ENCODE results near the gene SPATA16. TPM values are rescaled to one million over a fixed set of nuclear protein-coding genes. Genes with fewer than 3 reads are reported as not detected.

Gene SPATA16
- total RNA-seq, 2 donors from 2014 or later: not detected

- Mint-ChIP-seq H3K27ac (no peak overlapping the region), H3K36me3 (no peaks in the 10 kb centered on the region), H3K27me3 (no peaks in the 10 kb centered on the region), H3K4me3 (no peak overlapping the region), H3K9me3 (peaks cover 2% of the 10 kb centered on the region), H3K4me1 (ENCODE audit: low read depth in 2 of 2) (no peaks in the 10 kb centered on the region)
- DNase-seq (ENCODE audit: low spot score) (no peak), ATAC-seq (no peak)
Measured at GRCh38 chr3:173008978-173009377, 132.1 kb downstream of the SPATA16 start.

GRCh38 chr3:173007079-173007723 is 133.8 kb downstream of the SPATA16 start:
- ATAC-seq: no peak
- no peak for DNase-seq (ENCODE audit: low spot score)
- Mint-ChIP-seq H3K36me3 (no peaks in the 10 kb centered on the region), H3K4me3 (no peak overlapping the region), H3K4me1 (ENCODE audit: low read depth in 2 of 2) (no peaks in the 10 kb centered on the region), H3K27me3 (no peaks in the 10 kb centered on the region), H3K27ac (no peak overlapping the region), H3K9me3 (peaks cover 2% of the 10 kb centered on the region)

DNA sequence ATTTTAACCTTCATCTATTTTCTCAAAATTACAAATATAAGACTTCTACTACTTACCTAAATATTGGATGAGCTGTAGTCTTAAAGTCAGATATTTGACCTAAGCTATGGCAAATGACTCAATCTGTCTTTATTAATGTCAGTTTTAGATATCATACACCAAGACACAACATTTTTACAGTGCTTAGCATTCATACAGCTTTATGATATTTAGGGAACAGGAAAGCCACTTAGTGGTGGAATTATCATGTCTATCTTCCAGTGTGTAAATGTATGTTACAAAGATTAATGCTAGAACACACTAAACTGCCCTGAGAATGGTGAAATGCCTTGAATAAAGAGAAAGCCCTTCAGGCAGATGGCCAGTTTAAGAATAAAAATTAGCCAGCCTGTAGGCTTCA is 135.0 kb downstream of the SPATA16 start:
- Mint-ChIP-seq H3K4me3 (no peak overlapping the region), H3K36me3 (no peaks in the 10 kb centered on the region), H3K9me3 (peaks cover 2% of the 10 kb centered on the region), H3K4me1 (ENCODE audit: low read depth in 2 of 2) (no peaks in the 10 kb centered on the region), H3K27me3 (no peaks in the 10 kb centered on the region), H3K27ac (no peak overlapping the region)
- DNase-seq (ENCODE audit: low spot score): no peak
- no peak for ATAC-seq

- no peak for DNase-seq (ENCODE audit: low spot score)
- no peak for ATAC-seq
- Mint-ChIP-seq H3K4me1 (ENCODE audit: low read depth in 2 of 2) (no peaks in the 10 kb centered on the region), H3K4me3 (no peak overlapping the region), H3K9me3 (peaks cover 2% of the 10 kb centered on the region), H3K27me3 (no peaks in the 10 kb centered on the region), H3K36me3 (no peaks in the 10 kb centered on the region), H3K27ac (no peak overlapping the region)
Measured at GRCh38 chr3:173004681-173005080, 136.4 kb downstream of the SPATA16 start.

GRCh38 chr3:173003956-173004355 is 137.1 kb downstream of the SPATA16 start:
- H3K4me1 Mint-ChIP-seq (ENCODE audit: low read depth in 2 of 2): no peaks in the 10 kb centered on the region
- H3K36me3 Mint-ChIP-seq: no peaks in the 10 kb centered on the region
- no peak overlapping the region for H3K4me3 Mint-ChIP-seq
- H3K27ac Mint-ChIP-seq: no peak overlapping the region
- H3K9me3 Mint-ChIP-seq: peaks cover 2% of the 10 kb centered on the region
- ATAC-seq (no peak), DNase-seq (ENCODE audit: low spot score) (no peak)
- H3K27me3 Mint-ChIP-seq: no peaks in the 10 kb centered on the region

DNA sequence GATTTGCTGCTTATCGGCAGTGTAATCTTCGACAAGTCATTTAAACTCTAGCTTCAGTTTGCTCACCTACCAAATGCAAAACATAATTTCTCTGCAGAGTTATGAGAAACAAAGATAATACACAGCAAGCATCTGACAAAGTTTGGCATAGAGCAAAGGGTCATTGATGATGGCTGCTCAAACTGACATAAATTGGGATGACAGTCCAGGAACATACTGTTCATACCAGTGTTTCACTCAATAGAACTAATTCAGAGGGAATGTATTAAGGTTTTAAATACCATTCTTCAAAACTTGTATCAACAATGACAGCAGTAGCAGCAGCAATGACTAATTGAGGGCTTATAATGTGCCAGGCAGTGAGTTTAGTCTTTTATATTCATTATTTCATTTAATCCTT is 137.6 kb downstream of the SPATA16 start:
- no peak for ATAC-seq
- DNase-seq (ENCODE audit: low spot score): no peak
- no peak overlapping the region for H3K27ac Mint-ChIP-seq
- H3K36me3 Mint-ChIP-seq: no peaks in the 10 kb centered on the region
- H3K4me1 Mint-ChIP-seq (ENCODE audit: low read depth in 2 of 2): no peaks in the 10 kb centered on the region
- H3K4me3 Mint-ChIP-seq: no peak overlapping the region
- H3K27me3 Mint-ChIP-seq: no peaks in the 10 kb centered on the region
- peaks cover 2% of the 10 kb centered on the region for H3K9me3 Mint-ChIP-seq

- H3K36me3 Mint-ChIP-seq: no peaks in the 10 kb centered on the region
- H3K4me1 Mint-ChIP-seq (ENCODE audit: low read depth in 2 of 2): no peaks in the 10 kb centered on the region
- ATAC-seq: no peak
- no peak overlapping the region for H3K27ac Mint-ChIP-seq
- peaks cover 4% of the 10 kb centered on the region for H3K9me3 Mint-ChIP-seq
- DNase-seq (ENCODE audit: low spot score): no peak
- H3K4me3 Mint-ChIP-seq: no peak overlapping the region
- H3K27me3 Mint-ChIP-seq: no peaks in the 10 kb centered on the region
Measured at GRCh38 chr3:173001622-173002021, 139.4 kb downstream of the SPATA16 start.

- Mint-ChIP-seq H3K27me3 (no peaks in the 10 kb centered on the region), H3K36me3 (no peaks in the 10 kb centered on the region), H3K4me1 (ENCODE audit: low read depth in 2 of 2) (no peaks in the 10 kb centered on the region), H3K4me3 (no peak overlapping the region), H3K9me3 (peaks cover 4% of the 10 kb centered on the region), H3K27ac (no peak overlapping the region)
- DNase-seq (ENCODE audit: low spot score) (no peak), ATAC-seq (no peak)
Measured at GRCh38 chr3:173000553-173000952, 140.5 kb downstream of the SPATA16 start.

DNA sequence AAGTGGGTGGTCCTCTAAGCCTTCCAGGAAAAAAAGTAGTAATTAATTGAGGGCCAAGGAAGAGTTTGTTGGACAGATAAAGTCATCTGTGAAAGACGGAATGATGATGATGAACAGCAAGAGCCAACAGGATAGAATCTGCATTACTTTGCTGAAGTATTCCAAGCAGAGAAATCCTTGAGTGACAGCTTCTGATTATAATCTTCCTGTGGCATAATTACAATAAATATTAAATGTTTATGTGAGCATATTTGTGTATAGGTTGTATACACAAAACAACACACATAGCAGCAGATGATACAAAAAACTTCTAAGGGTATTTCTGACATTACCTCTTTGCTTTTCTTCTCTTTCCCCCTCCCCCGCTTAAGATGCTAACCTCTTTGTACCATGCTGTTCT is 147.6 kb downstream of the SPATA16 start:
- no peak for ATAC-seq
- Mint-ChIP-seq H3K9me3 (peaks cover 2% of the 10 kb centered on the region), H3K27ac (no peak overlapping the region), H3K4me3 (no peak overlapping the region), H3K4me1 (ENCODE audit: low read depth in 2 of 2) (no peaks in the 10 kb centered on the region), H3K36me3 (no peaks in the 10 kb centered on the region), H3K27me3 (no peaks in the 10 kb centered on the region)
- no peak for DNase-seq (ENCODE audit: low spot score)

GRCh38 chr3:172991424-172991996 is 149.5 kb downstream of the SPATA16 start:
- Mint-ChIP-seq H3K9me3 (no peaks in the 10 kb centered on the region), H3K27ac (no peak overlapping the region), H3K36me3 (no peaks in the 10 kb centered on the region), H3K4me1 (ENCODE audit: low read depth in 2 of 2) (no peaks in the 10 kb centered on the region), H3K4me3 (no peak overlapping the region), H3K27me3 (no peaks in the 10 kb centered on the region)
- no peak for ATAC-seq
- DNase-seq (ENCODE audit: low spot score): no peak

- DNase-seq (ENCODE audit: low spot score) (no peak), ATAC-seq (no peak)
- no peak overlapping the region for H3K4me3 Mint-ChIP-seq
- H3K36me3 Mint-ChIP-seq: no peaks in the 10 kb centered on the region
- H3K27me3 Mint-ChIP-seq: peaks cover 0 to 7% of the 10 kb centered on the region in 2 donors
- no peaks in the 10 kb centered on the region for H3K4me1 Mint-ChIP-seq (ENCODE audit: low read depth in 2 of 2)
- no peaks in the 10 kb centered on the region for H3K9me3 Mint-ChIP-seq
- H3K27ac Mint-ChIP-seq: no peak overlapping the region
Measured at GRCh38 chr3:172989373-172989772, 151.7 kb downstream of the SPATA16 start.

DNA sequence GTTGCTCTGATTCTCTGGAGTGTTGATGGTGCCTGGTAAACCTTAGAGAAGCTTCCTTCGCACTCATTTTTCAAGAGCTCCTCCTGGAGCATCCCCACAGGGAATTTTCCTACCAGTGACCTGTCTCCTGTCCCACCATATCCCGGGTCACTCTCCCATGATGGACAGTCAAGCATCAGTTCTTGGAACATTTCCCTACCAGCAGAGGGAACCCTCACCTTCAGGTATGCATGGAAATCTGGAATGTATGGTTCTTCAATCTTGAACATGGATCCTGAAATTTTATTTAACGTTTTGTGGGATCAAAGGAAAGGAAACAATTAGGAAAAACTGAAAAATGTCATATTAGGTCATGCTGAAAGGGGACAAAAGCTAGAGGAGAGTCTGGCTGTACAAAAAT is 153.8 kb downstream of the SPATA16 start:
- Mint-ChIP-seq H3K36me3 (no peaks in the 10 kb centered on the region), H3K27ac (no peak overlapping the region), H3K27me3 (peaks cover 0 to 7% of the 10 kb centered on the region in 2 donors), H3K4me1 (ENCODE audit: low read depth in 2 of 2) (no peaks in the 10 kb centered on the region), H3K9me3 (no peaks in the 10 kb centered on the region), H3K4me3 (no peak overlapping the region)
- ATAC-seq: no peak
- no peak for DNase-seq (ENCODE audit: low spot score)

- no peak for ATAC-seq
- no peaks in the 10 kb centered on the region for H3K4me1 Mint-ChIP-seq (ENCODE audit: low read depth in 2 of 2)
- peaks cover 6% of the 10 kb centered on the region for H3K9me3 Mint-ChIP-seq
- no peak for DNase-seq (ENCODE audit: low spot score)
- H3K4me3 Mint-ChIP-seq: no peak overlapping the region
- H3K27me3 Mint-ChIP-seq: peaks cover 0 to 7% of the 10 kb centered on the region in 2 donors
- no peaks in the 10 kb centered on the region for H3K36me3 Mint-ChIP-seq
- no peak overlapping the region for H3K27ac Mint-ChIP-seq
Measured at GRCh38 chr3:172984914-172985313, 156.1 kb downstream of the SPATA16 start.

- Mint-ChIP-seq H3K36me3 (no peaks in the 10 kb centered on the region), H3K27me3 (peaks cover 0 to 7% of the 10 kb centered on the region in 2 donors), H3K4me3 (no peak overlapping the region), H3K9me3 (peaks cover 6% of the 10 kb centered on the region), H3K27ac (no peak overlapping the region), H3K4me1 (ENCODE audit: low read depth in 2 of 2) (no peaks in the 10 kb centered on the region)
- no peak for DNase-seq (ENCODE audit: low spot score)
- no peak for ATAC-seq
Measured at GRCh38 chr3:172982736-172983364, 158.2 kb downstream of the SPATA16 start.
